Smooth muscle cell (in vitro differentiated cells): ENCODE data around the gene ZBTB42. TPM values are rescaled to one million over a fixed set of nuclear protein-coding genes. Genes with fewer than 3 reads are reported as not detected.

Source experiments
- DNase-seq: peaks from one replicate; lab custom pipeline; 2025; ENCODE audit not compliant: unreplicated experiment; lab: John Stamatoyannopoulos, UW
- H2AFZ ChIP-seq: fragments of 200-600 bp; sonication (generic); 2 replicates; pipeline ENCODE4 v1.6.0; 2016; ENCODE audit warnings: antibody characterized with exemption, low read depth, mild to moderate bottlenecking
- H3F3A ChIP-seq: fragments of 200-600 bp; sonication (generic); 2 replicates; pipeline ENCODE4 v1.6.0; 2017; ENCODE audit warnings: antibody characterized with exemption, low read depth
- H3K27ac ChIP-seq: fragments of 200-600 bp; sonication (generic); 2 replicates; pipeline ENCODE4 v1.5.1; 2016; ENCODE audit warnings: low read depth, mild to moderate bottlenecking
- H3K27me3 ChIP-seq: fragments of 200-600 bp; sonication (generic); 2 replicates; pipeline ENCODE4 v1.6.1; 2016; ENCODE audit warnings: low read depth, mild to moderate bottlenecking
- H3K36me3 ChIP-seq: fragments of 200-600 bp; sonication (generic); 2 replicates; pipeline ENCODE4 v1.5.1; 2016; ENCODE audit warnings: low read depth
- H3K4me1 ChIP-seq: fragments of 200-600 bp; sonication (generic); 2 replicates; pipeline ENCODE4 v1.5.1; 2016; ENCODE audit warnings: low read depth
- H3K4me2 ChIP-seq: fragments of 200-600 bp; sonication (generic); 2 replicates; pipeline ENCODE4 v1.6.0; 2016; ENCODE audit warnings: mild to moderate bottlenecking
- H3K4me3 ChIP-seq: fragments of 200-600 bp; sonication (generic); 2 replicates; pipeline ENCODE4 v1.5.1; 2016; ENCODE audit warnings: mild to moderate bottlenecking
- H3K79me2 ChIP-seq: fragments of 200-600 bp; sonication (generic); 2 replicates; pipeline ENCODE4 v1.6.0; 2016; ENCODE audit warnings: low read depth, mild to moderate bottlenecking
- H3K9ac ChIP-seq: fragments of 200-600 bp; sonication (generic); 2 replicates; pipeline ENCODE4 v1.6.0; 2016; ENCODE audit warnings: low read depth
- H3K9me3 ChIP-seq: fragments of 200-600 bp; sonication (generic); replicated peaks from 2 replicates; pipeline ENCODE4 v1.5.1; 2016; ENCODE audit warnings: low read depth
- H4K20me1 ChIP-seq: fragments of 200-600 bp; sonication (generic); 2 replicates; pipeline ENCODE4 v1.6.0; 2016; ENCODE audit warnings: low read depth
- CTCF ChIP-seq: fragments of 200-600 bp; sonication (generic); IDR thresholded peaks from 2 replicates; pipeline ENCODE4 v1.5.1; 2017; ENCODE audit warnings: borderline replicate concordance, mild to moderate bottlenecking, antibody characterized with exemption; ENCODE audit not compliant: insufficient read depth, poor library complexity, severe bottlenecking
- WGBS: methylation state at CpG from one replicate; pipeline ENCODE4 v1.1.7; 2016; ENCODE audit warnings: low lambda C conversion rate; 5-methylcytosine and 5-hydroxymethylcytosine counted together
- polyA plus RNA-seq: library from polyadenylated mRNA; unstranded; fragments of >200 nt; fragmentation: Nextera tagmentation; extraction: Ambion mirVana; gene quantifications from 2 replicates; pipeline ENCODE4 v1.2.1, GENCODE V29; 2016
- total RNA-seq: library from RNA; depleted of rRNA; stranded (reverse); fragments of >200 nt; gene quantifications from 2 replicates; pipeline ENCODE4 v1.2.3, GENCODE V29; 2014

Gene ZBTB42
- total and polyA plus RNA-seq, 2 experiments from 2014 or later = 0.72 to 1.6 TPM

GRCh38 chr14:104800015-104800770 lies 708 bp upstream of the ZBTB42 start:
- Histone ChIP-seq H2AFZ (peak overlapping the region; percentile 95), H3K9me3 (no peaks in the 10 kb centered on the region), H3K4me1 (peaks cover 22% of the 10 kb centered on the region), H3K27ac (peak overlapping the region; percentile 49), H4K20me1 (peaks cover 9% of the 10 kb centered on the region), H3K36me3 (no peaks in the 10 kb centered on the region), H3F3A (peaks cover 23% of the 10 kb centered on the region), H3K27me3 (no peaks in the 10 kb centered on the region), H3K4me3 (peak overlapping the region; percentile 71), H3K4me2 (peak overlapping the region; percentile 96), H3K79me2 (no peaks in the 10 kb centered on the region), H3K9ac (peak overlapping the region; percentile 81)
- peak; percentile 41 for TF ChIP-seq CTCF
- peak; percentile 59 for DNase-seq
- 2% methylated on average over 15 of the region's 83 CpGs for WGBS

- no peak overlapping the region for H3K27ac ChIP-seq
- H3K4me1 ChIP-seq = peaks cover 13% of the 10 kb centered on the region
- peaks cover 9% of the 10 kb centered on the region for H4K20me1 ChIP-seq
- no peaks in the 10 kb centered on the region for H3K79me2 ChIP-seq
- H2AFZ ChIP-seq = no peak overlapping the region
- H3K36me3 ChIP-seq = no peaks in the 10 kb centered on the region
- H3K27me3 ChIP-seq = no peaks in the 10 kb centered on the region
- peaks cover 18% of the 10 kb centered on the region for H3F3A ChIP-seq
- peak overlapping the region; percentile 71 for H3K4me3 ChIP-seq
- WGBS = 83% methylated on average over 45 of the region's 45 CpGs
- no peak overlapping the region for H3K9ac ChIP-seq
- no peak for DNase-seq
- TF ChIP-seq CTCF = no peak
- peak overlapping the region; percentile 96 for H3K4me2 ChIP-seq
- H3K9me3 ChIP-seq = no peaks in the 10 kb centered on the region
These were observed 856 bp downstream of the ZBTB42 start for GRCh38 chr14:104801520-104802393.

GRCh38 chr14:104802394-104803184 lies 1.7 kb downstream of the ZBTB42 start:
- no peak overlapping the region for H3K4me3 ChIP-seq
- no peaks in the 10 kb centered on the region for H3K36me3 ChIP-seq
- no peak overlapping the region for H3K27ac ChIP-seq
- DNase-seq = no peak
- 94% methylated on average over 19 of the region's 20 CpGs for WGBS
- H3K9ac ChIP-seq = no peak overlapping the region
- H3K9me3 ChIP-seq = no peaks in the 10 kb centered on the region
- H3K27me3 ChIP-seq = no peaks in the 10 kb centered on the region
- H3K79me2 ChIP-seq = no peaks in the 10 kb centered on the region
- no peak overlapping the region for H3K4me2 ChIP-seq
- H4K20me1 ChIP-seq = peaks cover 9% of the 10 kb centered on the region
- peaks cover 16% of the 10 kb centered on the region for H3F3A ChIP-seq
- TF ChIP-seq CTCF = no peak
- H2AFZ ChIP-seq = no peak overlapping the region
- peaks cover 13% of the 10 kb centered on the region for H3K4me1 ChIP-seq
